GM12878 (cell line): ENCODE data around the gene LRSAM1. TPM values are rescaled to one million over a fixed set of nuclear protein-coding genes. Genes with fewer than 3 reads are reported as not detected.

Experiments
- CREM ChIP-seq: IDR thresholded peaks from 2 replicates; pipeline ENCODE4 v1.6.1; 2014; ENCODE audit warnings: antibody characterized with exemption, low read depth
- NRF1 ChIP-seq: conservative IDR thresholded peaks from 2 replicates; pipeline ENCODE4 v1.6.1; 2011; ENCODE audit warnings: mild to moderate bottlenecking, low read depth, low read length, improper control_type of control experiment
- YY1 ChIP-seq: IDR thresholded peaks from 2 replicates; pipeline ENCODE4 v1.6.1; 2011; ENCODE audit warnings: low read depth, mild to moderate bottlenecking, low read length
- polyA plus RNA-seq, 11 experiments: library from polyadenylated mRNA; depleted of rRNA in 4 of 11; unstranded in 6 of 11; stranded (reverse) in 5 of 11; fragments of >200 nt; fragmentation: Nextera tagmentation in 4 of 11; fragmentation: Illumina TruSeq in 1 of 11; extraction: Ambion mirVana in 4 of 11; extraction: Trizol in 1 of 11; gene quantifications; 1 replicate in 1 of 11; 2 replicates in 10 of 11; pipeline versions ENCODE4 v1.2.1 to v1.2.3, GENCODE V29; 2011 to 2016; ENCODE audit warnings: inconsistent platforms in 2 of 11, missing spikeins in 2 of 11, low read depth in 1 of 11
- total RNA-seq, 4 experiments: library from RNA; depleted of rRNA in 3 of 4; stranded (reverse); fragments of >200 nt in 3 of 4; fragmentation: Illumina TruSeq in 1 of 4; extraction: Trizol in 1 of 4; gene quantifications; 2 replicates each; pipeline versions ENCODE4 v1.2.1 to v1.2.3, GENCODE V29; 2013 to 2021
- TF ChIP-seq, protein P1 (sequence below): IDR thresholded peaks from 2 replicates; pipeline ENCODE4 v1.6.1; 2012; ENCODE audit warnings: mild to moderate bottlenecking, low read depth, low read length
- TF ChIP-seq, protein P2 (sequence below): fragments of 450-650 bp; IDR thresholded peaks from 2 replicates; pipeline ENCODE4 v1.6.1; 2016; ENCODE audit warnings: mild to moderate bottlenecking, moderate library complexity, borderline replicate concordance
- TF ChIP-seq, protein P3 (sequence below): fragments of 450-650 bp; IDR thresholded peaks from 2 replicates; pipeline ENCODE4 v1.6.1; 2016; ENCODE audit warnings: mild to moderate bottlenecking

The LRSAM1 gene
- total and polyA plus RNA-seq, 10 of the 15 experiments (the other 5 are each of a cell fraction or from before 2014, with no cell fraction given), result 0.14 to 23.4 (median 11.7) TPM

DNA sequence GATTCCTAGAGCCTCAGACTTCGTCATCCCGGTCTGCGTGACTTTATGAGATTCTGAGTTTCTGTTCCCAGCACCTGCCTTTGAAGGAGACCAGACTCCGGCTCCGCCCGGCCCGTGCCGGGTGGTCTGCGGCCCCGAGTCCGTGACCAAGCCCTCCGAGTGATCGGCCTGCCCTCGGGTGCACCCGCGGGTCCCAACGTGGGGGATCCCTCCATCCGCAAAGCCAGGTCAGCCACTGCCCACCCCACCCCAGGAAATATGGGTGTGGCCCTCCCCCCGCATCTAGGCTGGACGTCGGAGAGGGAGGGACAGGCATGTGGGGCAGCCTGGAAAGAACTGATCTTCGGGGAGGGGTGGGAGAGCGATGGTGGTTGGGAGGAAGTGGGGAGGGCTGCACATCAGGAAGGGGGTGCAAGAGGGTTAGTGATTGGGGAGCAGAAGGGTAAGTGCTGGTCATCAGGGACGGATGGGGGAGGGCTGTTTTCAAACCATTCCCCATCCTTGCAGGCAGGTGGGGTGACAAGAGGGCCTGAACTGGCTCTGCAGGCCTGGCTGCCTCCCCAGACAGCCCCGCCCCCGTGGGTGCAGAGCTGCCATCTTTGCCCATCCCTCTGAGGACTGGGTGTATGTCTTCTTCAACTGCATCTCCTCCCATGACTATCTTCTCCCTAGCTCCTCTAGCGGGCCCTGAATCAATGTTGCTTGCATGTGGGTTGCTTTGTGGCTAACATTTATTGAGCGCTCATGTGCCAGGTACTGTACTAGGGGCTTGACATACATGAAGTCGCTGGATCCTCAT lies 747 bp downstream of the LRSAM1 start (continued):
- TF ChIP-seq, protein P1, sequence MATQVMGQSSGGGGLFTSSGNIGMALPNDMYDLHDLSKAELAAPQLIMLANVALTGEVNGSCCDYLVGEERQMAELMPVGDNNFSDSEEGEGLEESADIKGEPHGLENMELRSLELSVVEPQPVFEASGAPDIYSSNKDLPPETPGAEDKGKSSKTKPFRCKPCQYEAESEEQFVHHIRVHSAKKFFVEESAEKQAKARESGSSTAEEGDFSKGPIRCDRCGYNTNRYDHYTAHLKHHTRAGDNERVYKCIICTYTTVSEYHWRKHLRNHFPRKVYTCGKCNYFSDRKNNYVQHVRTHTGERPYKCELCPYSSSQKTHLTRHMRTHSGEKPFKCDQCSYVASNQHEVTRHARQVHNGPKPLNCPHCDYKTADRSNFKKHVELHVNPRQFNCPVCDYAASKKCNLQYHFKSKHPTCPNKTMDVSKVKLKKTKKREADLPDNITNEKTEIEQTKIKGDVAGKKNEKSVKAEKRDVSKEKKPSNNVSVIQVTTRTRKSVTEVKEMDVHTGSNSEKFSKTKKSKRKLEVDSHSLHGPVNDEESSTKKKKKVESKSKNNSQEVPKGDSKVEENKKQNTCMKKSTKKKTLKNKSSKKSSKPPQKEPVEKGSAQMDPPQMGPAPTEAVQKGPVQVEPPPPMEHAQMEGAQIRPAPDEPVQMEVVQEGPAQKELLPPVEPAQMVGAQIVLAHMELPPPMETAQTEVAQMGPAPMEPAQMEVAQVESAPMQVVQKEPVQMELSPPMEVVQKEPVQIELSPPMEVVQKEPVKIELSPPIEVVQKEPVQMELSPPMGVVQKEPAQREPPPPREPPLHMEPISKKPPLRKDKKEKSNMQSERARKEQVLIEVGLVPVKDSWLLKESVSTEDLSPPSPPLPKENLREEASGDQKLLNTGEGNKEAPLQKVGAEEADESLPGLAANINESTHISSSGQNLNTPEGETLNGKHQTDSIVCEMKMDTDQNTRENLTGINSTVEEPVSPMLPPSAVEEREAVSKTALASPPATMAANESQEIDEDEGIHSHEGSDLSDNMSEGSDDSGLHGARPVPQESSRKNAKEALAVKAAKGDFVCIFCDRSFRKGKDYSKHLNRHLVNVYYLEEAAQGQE, result no peak
- no peak for TF ChIP-seq NRF1
- TF ChIP-seq YY1, result peak; percentile 89
- TF ChIP-seq, protein P2, sequence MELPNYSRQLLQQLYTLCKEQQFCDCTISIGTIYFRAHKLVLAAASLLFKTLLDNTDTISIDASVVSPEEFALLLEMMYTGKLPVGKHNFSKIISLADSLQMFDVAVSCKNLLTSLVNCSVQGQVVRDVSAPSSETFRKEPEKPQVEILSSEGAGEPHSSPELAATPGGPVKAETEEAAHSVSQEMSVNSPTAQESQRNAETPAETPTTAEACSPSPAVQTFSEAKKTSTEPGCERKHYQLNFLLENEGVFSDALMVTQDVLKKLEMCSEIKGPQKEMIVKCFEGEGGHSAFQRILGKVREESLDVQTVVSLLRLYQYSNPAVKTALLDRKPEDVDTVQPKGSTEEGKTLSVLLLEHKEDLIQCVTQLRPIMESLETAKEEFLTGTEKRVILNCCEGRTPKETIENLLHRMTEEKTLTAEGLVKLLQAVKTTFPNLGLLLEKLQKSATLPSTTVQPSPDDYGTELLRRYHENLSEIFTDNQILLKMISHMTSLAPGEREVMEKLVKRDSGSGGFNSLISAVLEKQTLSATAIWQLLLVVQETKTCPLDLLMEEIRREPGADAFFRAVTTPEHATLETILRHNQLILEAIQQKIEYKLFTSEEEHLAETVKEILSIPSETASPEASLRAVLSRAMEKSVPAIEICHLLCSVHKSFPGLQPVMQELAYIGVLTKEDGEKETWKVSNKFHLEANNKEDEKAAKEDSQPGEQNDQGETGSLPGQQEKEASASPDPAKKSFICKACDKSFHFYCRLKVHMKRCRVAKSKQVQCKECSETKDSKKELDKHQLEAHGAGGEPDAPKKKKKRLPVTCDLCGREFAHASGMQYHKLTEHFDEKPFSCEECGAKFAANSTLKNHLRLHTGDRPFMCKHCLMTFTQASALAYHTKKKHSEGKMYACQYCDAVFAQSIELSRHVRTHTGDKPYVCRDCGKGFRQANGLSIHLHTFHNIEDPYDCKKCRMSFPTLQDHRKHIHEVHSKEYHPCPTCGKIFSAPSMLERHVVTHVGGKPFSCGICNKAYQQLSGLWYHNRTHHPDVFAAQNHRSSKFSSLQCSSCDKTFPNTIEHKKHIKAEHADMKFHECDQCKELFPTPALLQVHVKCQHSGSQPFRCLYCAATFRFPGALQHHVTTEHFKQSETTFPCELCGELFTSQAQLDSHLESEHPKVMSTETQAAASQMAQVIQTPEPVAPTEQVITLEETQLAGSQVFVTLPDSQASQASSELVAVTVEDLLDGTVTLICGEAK, result no peak
- TF ChIP-seq, protein P3, sequence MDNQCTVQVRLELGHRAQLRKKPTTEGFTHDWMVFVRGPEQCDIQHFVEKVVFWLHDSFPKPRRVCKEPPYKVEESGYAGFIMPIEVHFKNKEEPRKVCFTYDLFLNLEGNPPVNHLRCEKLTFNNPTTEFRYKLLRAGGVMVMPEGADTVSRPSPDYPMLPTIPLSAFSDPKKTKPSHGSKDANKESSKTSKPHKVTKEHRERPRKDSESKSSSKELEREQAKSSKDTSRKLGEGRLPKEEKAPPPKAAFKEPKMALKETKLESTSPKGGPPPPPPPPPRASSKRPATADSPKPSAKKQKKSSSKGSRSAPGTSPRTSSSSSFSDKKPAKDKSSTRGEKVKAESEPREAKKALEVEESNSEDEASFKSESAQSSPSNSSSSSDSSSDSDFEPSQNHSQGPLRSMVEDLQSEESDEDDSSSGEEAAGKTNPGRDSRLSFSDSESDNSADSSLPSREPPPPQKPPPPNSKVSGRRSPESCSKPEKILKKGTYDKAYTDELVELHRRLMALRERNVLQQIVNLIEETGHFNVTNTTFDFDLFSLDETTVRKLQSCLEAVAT, result peak; percentile 46; the same call in 1 of the 2 replicates
- TF ChIP-seq CREM, result 0 out of 2 replicates have a peak, but pooled peaks have one; percentile 8
